ENCODE data around the gene IGF2R. TPM values are rescaled to one million over a fixed set of nuclear protein-coding genes. Genes with fewer than 3 reads are reported as not detected.

The IGF2R gene
- total and polyA plus RNA-seq, 7 donors = 40.1 to 167 (median 113) TPM

GRCh38 chr6:160036790-160037206 lies 67.9 kb downstream of the IGF2R start:
- 25 to 41% (median 27%) methylated on average over 4 of the region's 4 CpGs for WGBS, 3 donors
- Histone ChIP-seq H3K27ac (peak overlapping the region; percentile 53), H3K27me3 (ENCODE audit: insufficient read depth in 3 of 3, low read length in 2 of 3) (no peaks in the 10 kb centered on the region), H3K4me3 (no peak overlapping the region), H3K9me3 (no peaks in the 10 kb centered on the region), H3K36me3 (ENCODE audit: insufficient read depth in 1 of 2, low read depth in 1 of 2) (peaks cover 8 to 66% of the 10 kb centered on the region in 2 donors), H3K4me1 (peaks cover 27% of the 10 kb centered on the region)
- intact Hi-C loops (cut with DNase I) = loop anchor here (10.0 kb wide), 2 partner anchors 162 to 242 kb away; partner anchors contain the start of gene MRPL18 (in 1 of the 2)
- TF ChIP-seq, protein P1, sequence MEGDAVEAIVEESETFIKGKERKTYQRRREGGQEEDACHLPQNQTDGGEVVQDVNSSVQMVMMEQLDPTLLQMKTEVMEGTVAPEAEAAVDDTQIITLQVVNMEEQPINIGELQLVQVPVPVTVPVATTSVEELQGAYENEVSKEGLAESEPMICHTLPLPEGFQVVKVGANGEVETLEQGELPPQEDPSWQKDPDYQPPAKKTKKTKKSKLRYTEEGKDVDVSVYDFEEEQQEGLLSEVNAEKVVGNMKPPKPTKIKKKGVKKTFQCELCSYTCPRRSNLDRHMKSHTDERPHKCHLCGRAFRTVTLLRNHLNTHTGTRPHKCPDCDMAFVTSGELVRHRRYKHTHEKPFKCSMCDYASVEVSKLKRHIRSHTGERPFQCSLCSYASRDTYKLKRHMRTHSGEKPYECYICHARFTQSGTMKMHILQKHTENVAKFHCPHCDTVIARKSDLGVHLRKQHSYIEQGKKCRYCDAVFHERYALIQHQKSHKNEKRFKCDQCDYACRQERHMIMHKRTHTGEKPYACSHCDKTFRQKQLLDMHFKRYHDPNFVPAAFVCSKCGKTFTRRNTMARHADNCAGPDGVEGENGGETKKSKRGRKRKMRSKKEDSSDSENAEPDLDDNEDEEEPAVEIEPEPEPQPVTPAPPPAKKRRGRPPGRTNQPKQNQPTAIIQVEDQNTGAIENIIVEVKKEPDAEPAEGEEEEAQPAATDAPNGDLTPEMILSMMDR (IDR thresholded peaks at IDR 0.05) = no peak
- DNase-seq = no peak
- ATAC-seq = peak; percentile 72 to 85 (median 76)

DNA sequence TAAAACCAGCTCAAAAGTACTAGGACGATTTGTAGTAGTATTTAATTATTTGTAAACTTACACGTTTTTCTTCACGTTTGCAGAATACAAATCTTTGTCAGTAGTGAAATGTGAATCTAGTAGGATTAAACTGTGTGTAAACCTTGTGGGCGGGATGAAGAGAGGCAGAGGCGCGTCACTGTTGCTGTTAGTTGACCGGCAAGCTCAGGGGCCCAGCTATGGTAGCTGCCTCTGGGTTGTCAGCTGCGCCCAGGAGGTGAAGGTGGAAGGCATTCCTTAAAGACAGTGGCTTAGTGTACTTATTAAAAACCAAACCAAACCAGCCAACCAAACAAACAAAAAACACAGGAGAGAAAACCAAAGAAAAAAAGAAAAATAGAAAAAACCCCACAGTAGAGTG lies 69.6 kb downstream of the IGF2R start:
- H3K27ac ChIP-seq = no peak overlapping the region
- peaks cover 33% of the 10 kb centered on the region for H3K4me1 ChIP-seq
- no peak overlapping the region for H3K4me3 ChIP-seq
- ATAC-seq (no peak), DNase-seq (no peak)
- peaks cover 6 to 64% of the 10 kb centered on the region in 2 donors for H3K36me3 ChIP-seq (ENCODE audit: insufficient read depth in 1 of 2, low read depth in 1 of 2)
- WGBS, 3 donors = 88 to 91% (median 90%) methylated on average over 8 of the region's 8 CpGs
- H3K27me3 ChIP-seq (ENCODE audit: insufficient read depth in 3 of 3, low read length in 2 of 3) = no peaks in the 10 kb centered on the region
- no peaks in the 10 kb centered on the region for H3K9me3 ChIP-seq
- TF ChIP-seq, protein P1 (IDR thresholded peaks at IDR 0.05) = no peak
- intact Hi-C loops (cut with DNase I) = loop anchor here (10.0 kb wide), 2 partner anchors 164 to 244 kb away; partner anchors contain the start of gene MRPL18 (in 1 of the 2)

GRCh38 chr6:160039441-160039840 lies 70.6 kb downstream of the IGF2R start:
- TF ChIP-seq, protein P1 (IDR thresholded peaks at IDR 0.05) = no peak
- intact Hi-C loops (cut with DNase I) = loop anchor here (10.0 kb wide), 2 partner anchors 165 to 245 kb away; partner anchors contain the start of gene MRPL18 (in 1 of the 2)
- no peak overlapping the region for H3K4me3 ChIP-seq
- no peaks in the 10 kb centered on the region for H3K27me3 ChIP-seq (ENCODE audit: insufficient read depth in 3 of 3, low read length in 2 of 3)
- no peaks in the 10 kb centered on the region for H3K9me3 ChIP-seq
- ATAC-seq (no peak), DNase-seq (no peak)
- H3K27ac ChIP-seq = no peak overlapping the region
- H3K36me3 ChIP-seq (ENCODE audit: insufficient read depth in 1 of 2, low read depth in 1 of 2) = peaks cover 6 to 64% of the 10 kb centered on the region in 2 donors
- 83 to 85% (median 84%) methylated on average over 5 of the region's 5 CpGs for WGBS, 3 donors
- H3K4me1 ChIP-seq = peaks cover 33% of the 10 kb centered on the region

DNA sequence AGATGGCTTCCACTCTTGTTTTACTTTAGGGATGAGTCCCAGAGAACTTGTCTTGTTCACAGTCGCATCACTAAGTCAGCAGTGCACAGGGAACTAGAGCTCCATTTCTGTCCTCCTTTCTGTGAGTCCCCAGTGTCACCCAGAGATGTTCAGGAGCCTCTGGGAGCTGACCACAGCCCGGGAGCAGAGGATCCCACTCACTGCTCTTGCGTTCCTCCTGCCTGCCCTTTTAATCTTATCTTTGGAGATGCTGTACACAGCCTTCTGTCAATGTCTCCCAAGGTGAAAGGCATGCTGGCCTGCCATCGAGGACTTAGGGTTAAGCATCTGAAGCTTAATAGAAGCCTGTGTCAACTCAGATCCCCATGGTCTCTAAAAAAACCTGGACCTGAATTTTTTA lies 71.2 kb downstream of the IGF2R start:
- Histone ChIP-seq H3K27ac (no peak overlapping the region), H3K27me3 (ENCODE audit: insufficient read depth in 3 of 3, low read length in 2 of 3) (no peaks in the 10 kb centered on the region), H3K9me3 (no peaks in the 10 kb centered on the region), H3K4me3 (no peak overlapping the region), H3K4me1 (peaks cover 33% of the 10 kb centered on the region), H3K36me3 (ENCODE audit: insufficient read depth in 1 of 2, low read depth in 1 of 2) (peaks cover 6 to 64% of the 10 kb centered on the region in 2 donors)
- intact Hi-C loops (cut with DNase I) = loop anchor here in 1 of 2 donors (5.0 to 10.0 kb wide), 2 partner anchors 68 to 175 kb away; no protein-coding TSS in a partner anchor
- TF ChIP-seq, protein P1 (IDR thresholded peaks at IDR 0.05) = no peak
- WGBS, 3 donors = 87 to 96% (median 95%) methylated on average over 4 of the region's 4 CpGs
- ATAC-seq (no peak), DNase-seq (no peak)
